T-helper 2 cell treated with Interferon-gamma antibody and Interleukin-4, amounts not matched to agents 100 ng/mL and 5 ng/mL, for 36 hours (primary cell): Measurements from ENCODE around the gene PRR7. TPM values are rescaled to one million over a fixed set of nuclear protein-coding genes. Genes with fewer than 3 reads are reported as not detected.

Source experiments
- total RNA-seq: library from RNA; stranded (reverse); gene quantifications from 2 replicates; pipeline ENCODE4 v1.2.3, GENCODE V29; 2022

PRR7 gene
- total RNA-seq, 1 donor from 2014 or later: 6.0 TPM

Other genes with a start within 250 kb of the PRR7 start
- 38.6 and 42.3 TPM in 2 replicates for gene RAB24, start 143.1 kb upstream of the PRR7 start, total RNA-seq
- 189 TPM in 2 replicates for gene PRELID1, start 143.0 kb upstream of the PRR7 start, total RNA-seq
- gene MXD3, start 134.9 kb upstream of the PRR7 start, total RNA-seq: 49.7 and 52.2 TPM in 2 replicates
- 140 and 153 TPM in 2 replicates for gene LMAN2, start 95.1 kb upstream of the PRR7 start, total RNA-seq
- gene RGS14, start 88.9 kb upstream of the PRR7 start, total RNA-seq: 101 and 105 TPM in 2 replicates
- gene SLC34A1, start 62.4 kb upstream of the PRR7 start, total RNA-seq: 0.07 and 0.11 TPM in 2 replicates
- not detected in 2 replicates for gene PFN3, start 46.2 kb upstream of the PRR7 start, total RNA-seq
- gene F12, start 37.2 kb upstream of the PRR7 start, total RNA-seq: 1.2 and 1.9 TPM in 2 replicates
- 232 and 239 TPM in 2 replicates for gene GRK6, start 20.1 kb upstream of the PRR7 start, total RNA-seq
- 9.0 and 10.6 TPM in 2 replicates for gene DBN1, start 26.8 kb downstream of the PRR7 start, total RNA-seq
- 43.7 and 48.3 TPM in 2 replicates for gene PDLIM7, start 50.8 kb downstream of the PRR7 start, total RNA-seq
- gene DOK3, start 63.0 kb downstream of the PRR7 start, total RNA-seq: 5.3 and 5.4 TPM in 2 replicates
- gene DDX41, start 70.1 kb downstream of the PRR7 start, total RNA-seq: 116 and 120 TPM in 2 replicates
- gene FAM193B, start 107.7 kb downstream of the PRR7 start, total RNA-seq: 86.7 and 91.1 TPM in 2 replicates
- 144 and 146 TPM in 2 replicates for gene TMED9, start 145.4 kb downstream of the PRR7 start, total RNA-seq
- 22.4 and 25.0 TPM in 2 replicates for gene B4GALT7, start 153.3 kb downstream of the PRR7 start, total RNA-seq